GM23338 (cell line): ENCODE results near the gene TTC28. TPM values are rescaled to one million over a fixed set of nuclear protein-coding genes. Genes with fewer than 3 reads are reported as not detected.

Experiments
- ATAC-seq: fragments of 200-7000 bp; cut with Tn5 transposase; 3 replicates; pipeline ENCODE4 v1.9.1; 2020
- DNase-seq: peaks from one replicate; pipeline ENCODE4 v3.0.0-alpha.2; 2015; ENCODE audit warnings: low spot score
- H2AFZ ChIP-seq: fragments of 200-600 bp; sonication (generic); 2 replicates; pipeline ENCODE4 v1.8.0; 2016; ENCODE audit warnings: antibody characterized with exemption, mild to moderate bottlenecking, moderate library complexity
- H3F3A ChIP-seq: fragments of 200-600 bp; sonication (generic); replicated peaks from 2 replicates; pipeline ENCODE4 v1.8.0; 2017; ENCODE audit warnings: antibody characterized with exemption, mixed run types, low read depth
- H3K27ac ChIP-seq: fragments of 200-600 bp; sonication (generic); 2 replicates; pipeline ENCODE4 v1.6.1; 2016; ENCODE audit warnings: low read depth
- H3K27me3 ChIP-seq: fragments of 200-600 bp; sonication (generic); 2 replicates; pipeline ENCODE4 v1.8.0; 2016; ENCODE audit warnings: mild to moderate bottlenecking, mixed run types, moderate library complexity; ENCODE audit not compliant: insufficient read depth
- H3K36me3 ChIP-seq: fragments of 200-600 bp; sonication (generic); 2 replicates; pipeline ENCODE4 v1.8.0; 2016; ENCODE audit warnings: mild to moderate bottlenecking; ENCODE audit not compliant: insufficient read depth
- H3K4me1 ChIP-seq: fragments of 200-600 bp; sonication (generic); 2 replicates; pipeline ENCODE4 v1.8.0; 2016; ENCODE audit warnings: mild to moderate bottlenecking, moderate library complexity; ENCODE audit not compliant: insufficient read depth
- H3K4me2 ChIP-seq: fragments of 200-600 bp; sonication (generic); 2 replicates; pipeline ENCODE4 v1.7.1; 2017; ENCODE audit warnings: mixed run types
- H3K4me3 ChIP-seq: fragments of 200-600 bp; sonication (generic); 2 replicates; pipeline ENCODE4 v1.6.1; 2016; ENCODE audit warnings: mixed run types
- H3K79me2 ChIP-seq: fragments of 200-600 bp; sonication (generic); replicated peaks from 2 replicates; pipeline ENCODE4 v1.8.0; 2017; ENCODE audit warnings: mild to moderate bottlenecking; ENCODE audit not compliant: insufficient read depth
- H3K9me2 ChIP-seq: fragments of 200-600 bp; sonication (generic); 2 replicates; pipeline ENCODE4 v1.8.0; 2017; ENCODE audit not compliant: insufficient read depth
- H4K20me1 ChIP-seq: fragments of 200-600 bp; sonication (generic); replicated peaks from 2 replicates; pipeline ENCODE4 v1.8.0; 2017; ENCODE audit warnings: mild to moderate bottlenecking; ENCODE audit not compliant: insufficient read depth
- H3K27ac Mint-ChIP-seq: 2 replicates; pipeline ENCODE4 v1.8.0; 2020; ENCODE audit warnings: inconsistent platforms, mild to moderate bottlenecking, moderate library complexity, mixed read lengths
- H3K27me3 Mint-ChIP-seq: 3 replicates; pipeline ENCODE4 v1.8.0; 2022; ENCODE audit warnings: low read depth, mild to moderate bottlenecking, moderate library complexity, mixed read lengths, inconsistent platforms; ENCODE audit not compliant: insufficient read depth, poor library complexity
- H3K36me3 Mint-ChIP-seq: 3 replicates; pipeline ENCODE4 v1.8.0; 2021; ENCODE audit warnings: low read depth, mild to moderate bottlenecking, inconsistent platforms, moderate library complexity, mixed read lengths
- H3K4me1 Mint-ChIP-seq: 3 replicates; pipeline ENCODE4 v1.8.0; 2020; ENCODE audit warnings: mild to moderate bottlenecking, inconsistent platforms, mixed read lengths
- H3K4me3 Mint-ChIP-seq: 3 replicates; pipeline ENCODE4 v1.8.0; 2021; ENCODE audit warnings: moderate library complexity, mild to moderate bottlenecking, inconsistent platforms, mixed read lengths
- H3K9me3 Mint-ChIP-seq: 3 replicates; pipeline ENCODE4 v1.8.0; 2020; ENCODE audit warnings: moderate library complexity, mild to moderate bottlenecking, inconsistent platforms, mixed read lengths
- CREB1 ChIP-seq: fragments of 250-450 bp; sonication (Bioruptor Pico); IDR thresholded peaks from 2 replicates; pipeline ENCODE4 v1.5.0; 2020; ENCODE audit warnings: low read depth, mild to moderate bottlenecking, moderate library complexity
- STAT1 ChIP-seq: IDR thresholded peaks from one replicate; pipeline ENCODE4 v1.6.1; 2016; ENCODE audit warnings: antibody characterized with exemption; ENCODE audit not compliant: unreplicated experiment
- ZNF114 ChIP-seq: fragments of 250-450 bp; sonication (Bioruptor Pico); IDR thresholded peaks from 2 replicates; pipeline ENCODE4 v1.5.0; 2020; ENCODE audit warnings: mild to moderate bottlenecking, moderate library complexity
- polyA plus RNA-seq: library from polyadenylated mRNA; unstranded; fragments of >200 nt; fragmentation: Nextera tagmentation; extraction: Ambion mirVana; gene quantifications from 2 replicates; pipeline ENCODE4 v1.2.1, GENCODE V29; 2016
- total RNA-seq: library from RNA; depleted of rRNA; stranded (reverse); fragments of >200 nt; shearing (Covaris generic); gene quantifications from 2 replicates; pipeline ENCODE4 v1.2.3, GENCODE V29; 2014
- TF ChIP-seq, protein P1 (sequence below): fragments of 250-450 bp; sonication (Bioruptor Pico); IDR thresholded peaks from 2 replicates; pipeline ENCODE4 v1.5.0; 2020; ENCODE audit warnings: mild to moderate bottlenecking, moderate library complexity

TTC28 gene
- total and polyA plus RNA-seq, 2 experiments from 2014 or later: 4.5 to 16.1 TPM

DNA sequence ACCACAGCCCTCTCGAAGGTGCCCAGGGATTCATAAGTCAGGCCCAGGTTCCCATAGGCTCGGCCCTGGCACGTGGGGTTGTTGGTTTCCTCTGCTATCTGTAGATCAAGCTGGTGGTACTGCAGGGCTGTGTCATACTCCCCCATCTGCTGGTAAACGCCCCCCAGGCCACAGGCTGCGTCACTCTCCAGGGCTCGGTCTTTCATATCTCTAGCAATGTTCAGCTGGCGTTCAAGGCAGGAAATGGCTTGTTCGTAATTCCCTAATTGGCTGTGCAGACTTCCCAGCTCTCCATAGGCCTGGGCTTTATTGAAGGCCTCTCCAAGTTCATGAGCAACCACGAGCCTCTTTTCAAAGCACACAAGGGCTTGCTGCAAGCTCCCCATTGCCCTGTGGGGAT lies 574.2 kb downstream of the TTC28 start (continued):
- TF ChIP-seq, protein P1, sequence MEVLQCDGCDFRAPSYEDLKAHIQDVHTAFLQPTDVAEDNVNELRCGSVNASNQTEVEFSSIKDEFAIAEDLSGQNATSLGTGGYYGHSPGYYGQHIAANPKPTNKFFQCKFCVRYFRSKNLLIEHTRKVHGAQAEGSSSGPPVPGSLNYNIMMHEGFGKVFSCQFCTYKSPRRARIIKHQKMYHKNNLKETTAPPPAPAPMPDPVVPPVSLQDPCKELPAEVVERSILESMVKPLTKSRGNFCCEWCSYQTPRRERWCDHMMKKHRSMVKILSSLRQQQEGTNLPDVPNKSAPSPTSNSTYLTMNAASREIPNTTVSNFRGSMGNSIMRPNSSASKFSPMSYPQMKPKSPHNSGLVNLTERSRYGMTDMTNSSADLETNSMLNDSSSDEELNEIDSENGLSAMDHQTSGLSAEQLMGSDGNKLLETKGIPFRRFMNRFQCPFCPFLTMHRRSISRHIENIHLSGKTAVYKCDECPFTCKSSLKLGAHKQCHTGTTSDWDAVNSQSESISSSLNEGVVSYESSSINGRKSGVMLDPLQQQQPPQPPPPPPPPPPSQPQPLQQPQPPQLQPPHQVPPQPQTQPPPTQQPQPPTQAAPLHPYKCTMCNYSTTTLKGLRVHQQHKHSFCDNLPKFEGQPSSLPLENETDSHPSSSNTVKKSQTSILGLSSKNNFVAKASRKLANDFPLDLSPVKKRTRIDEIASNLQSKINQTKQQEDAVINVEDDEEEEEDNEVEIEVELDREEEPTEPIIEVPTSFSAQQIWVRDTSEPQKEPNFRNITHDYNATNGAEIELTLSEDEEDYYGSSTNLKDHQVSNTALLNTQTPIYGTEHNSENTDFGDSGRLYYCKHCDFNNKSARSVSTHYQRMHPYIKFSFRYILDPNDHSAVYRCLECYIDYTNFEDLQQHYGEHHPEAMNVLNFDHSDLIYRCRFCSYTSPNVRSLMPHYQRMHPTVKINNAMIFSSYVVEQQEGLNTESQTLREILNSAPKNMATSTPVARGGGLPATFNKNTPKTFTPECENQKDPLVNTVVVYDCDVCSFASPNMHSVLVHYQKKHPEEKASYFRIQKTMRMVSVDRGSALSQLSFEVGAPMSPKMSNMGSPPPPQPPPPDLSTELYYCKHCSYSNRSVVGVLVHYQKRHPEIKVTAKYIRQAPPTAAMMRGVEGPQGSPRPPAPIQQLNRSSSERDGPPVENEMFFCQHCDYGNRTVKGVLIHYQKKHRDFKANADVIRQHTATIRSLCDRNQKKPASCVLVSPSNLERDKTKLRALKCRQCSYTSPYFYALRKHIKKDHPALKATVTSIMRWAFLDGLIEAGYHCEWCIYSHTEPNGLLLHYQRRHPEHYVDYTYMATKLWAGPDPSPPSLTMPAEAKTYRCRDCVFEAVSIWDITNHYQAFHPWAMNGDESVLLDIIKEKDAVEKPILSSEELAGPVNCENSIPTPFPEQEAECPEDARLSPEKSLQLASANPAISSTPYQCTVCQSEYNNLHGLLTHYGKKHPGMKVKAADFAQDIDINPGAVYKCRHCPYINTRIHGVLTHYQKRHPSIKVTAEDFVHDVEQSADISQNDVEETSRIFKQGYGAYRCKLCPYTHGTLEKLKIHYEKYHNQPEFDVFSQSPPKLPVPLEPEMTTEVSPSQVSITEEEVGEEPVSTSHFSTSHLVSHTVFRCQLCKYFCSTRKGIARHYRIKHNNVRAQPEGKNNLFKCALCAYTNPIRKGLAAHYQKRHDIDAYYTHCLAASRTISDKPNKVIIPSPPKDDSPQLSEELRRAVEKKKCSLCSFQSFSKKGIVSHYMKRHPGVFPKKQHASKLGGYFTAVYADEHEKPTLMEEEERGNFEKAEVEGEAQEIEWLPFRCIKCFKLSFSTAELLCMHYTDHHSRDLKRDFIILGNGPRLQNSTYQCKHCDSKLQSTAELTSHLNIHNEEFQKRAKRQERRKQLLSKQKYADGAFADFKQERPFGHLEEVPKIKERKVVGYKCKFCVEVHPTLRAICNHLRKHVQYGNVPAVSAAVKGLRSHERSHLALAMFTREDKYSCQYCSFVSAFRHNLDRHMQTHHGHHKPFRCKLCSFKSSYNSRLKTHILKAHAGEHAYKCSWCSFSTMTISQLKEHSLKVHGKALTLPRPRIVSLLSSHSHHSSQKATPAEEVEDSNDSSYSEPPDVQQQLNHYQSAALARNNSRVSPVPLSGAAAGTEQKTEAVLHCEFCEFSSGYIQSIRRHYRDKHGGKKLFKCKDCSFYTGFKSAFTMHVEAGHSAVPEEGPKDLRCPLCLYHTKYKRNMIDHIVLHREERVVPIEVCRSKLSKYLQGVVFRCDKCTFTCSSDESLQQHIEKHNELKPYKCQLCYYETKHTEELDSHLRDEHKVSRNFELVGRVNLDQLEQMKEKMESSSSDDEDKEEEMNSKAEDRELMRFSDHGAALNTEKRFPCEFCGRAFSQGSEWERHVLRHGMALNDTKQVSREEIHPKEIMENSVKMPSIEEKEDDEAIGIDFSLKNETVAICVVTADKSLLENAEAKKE (CRISPR knock-in tag): no peak
- TF ChIP-seq STAT1: no peak

- Histone ChIP-seq H4K20me1 (no peaks in the 10 kb centered on the region), H3K36me3 (no peaks in the 10 kb centered on the region), H3K27me3 (no peaks in the 10 kb centered on the region), H3F3A (no peaks in the 10 kb centered on the region), H3K4me3 (no peak overlapping the region), H3K4me1 (peaks cover 5% of the 10 kb centered on the region), H2AFZ (no peak overlapping the region), H3K79me2 (no peaks in the 10 kb centered on the region), H3K9me2 (no peaks in the 10 kb centered on the region), H3K27ac (no peak overlapping the region), H3K4me2 (no peak overlapping the region)
- Mint-ChIP-seq H3K27me3 (peaks cover 2% of the 10 kb centered on the region), H3K4me3 (no peak overlapping the region), H3K27ac (no peak overlapping the region), H3K36me3 (no peaks in the 10 kb centered on the region; the same call in 2 of the 3 replicates), H3K9me3 (no peaks in the 10 kb centered on the region), H3K4me1 (peaks cover 10% of the 10 kb centered on the region)
- TF ChIP-seq CREB1 (CRISPR knock-in tag) (no peak), ZNF114 (no peak)
- TF ChIP-seq, protein P1 (CRISPR knock-in tag): no peak
- ATAC-seq (no peak), DNase-seq (no peak)
Measured at GRCh38 chr22:28103596-28103995, 576.0 kb downstream of the TTC28 start.
